Measurements from ENCODE around the gene PHF21B.

- TF ChIP-seq CTCF (IDR thresholded peaks at IDR 0.05) (no peak), POLR2A (IDR thresholded peaks at IDR 0.05) (no peak)
These were observed 158.9 kb downstream of the PHF21B start for GRCh38 chr22:44850946-44851345.

All from suprapubic skin (tissue), 3 donors.